HG03060 (cell line): ENCODE data around the gene PROSER2.

ENCODE experiments used
- ATAC-seq: cut with Tn5 transposase; IDR thresholded peaks from one replicate; pipeline ENCODE4 v1.9.1; 2021; ENCODE audit warnings: low read depth, moderate number of reproducible peaks; ENCODE audit not compliant: unreplicated experiment

Gene PROSER2

GRCh38 chr10:11864727-11865126 lies 41.6 kb downstream of the PROSER2 start:
- no peak for ATAC-seq

- ATAC-seq = no peak
Measured at GRCh38 chr10:11865561-11865960, 42.4 kb downstream of the PROSER2 start.

- no peak for ATAC-seq
Measured at GRCh38 chr10:11866199-11866925, 43.2 kb downstream of the PROSER2 start.

DNA sequence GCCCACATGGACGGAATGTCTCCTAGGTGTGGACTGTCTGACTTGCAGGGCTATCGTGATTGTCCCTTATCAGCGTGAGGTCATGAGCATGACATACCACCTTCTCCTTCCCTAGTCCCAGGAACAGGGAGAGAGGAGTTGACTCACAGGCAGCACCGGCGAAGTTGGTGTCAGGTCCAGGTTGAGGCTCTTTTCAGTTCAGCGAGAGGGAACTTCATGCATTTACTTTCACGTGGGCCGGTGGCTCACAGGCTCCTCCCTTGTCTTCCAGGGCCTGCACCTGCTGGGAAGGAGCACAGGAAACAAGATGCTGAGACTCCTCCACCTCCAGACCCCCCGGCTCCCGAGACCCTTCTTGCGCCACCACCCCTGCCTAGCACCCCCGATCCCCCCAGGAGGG lies 46.1 kb downstream of the PROSER2 start:
- no peak for ATAC-seq

- no peak for ATAC-seq
Measured at GRCh38 chr10:11869743-11870460, 46.7 kb downstream of the PROSER2 start.

DNA sequence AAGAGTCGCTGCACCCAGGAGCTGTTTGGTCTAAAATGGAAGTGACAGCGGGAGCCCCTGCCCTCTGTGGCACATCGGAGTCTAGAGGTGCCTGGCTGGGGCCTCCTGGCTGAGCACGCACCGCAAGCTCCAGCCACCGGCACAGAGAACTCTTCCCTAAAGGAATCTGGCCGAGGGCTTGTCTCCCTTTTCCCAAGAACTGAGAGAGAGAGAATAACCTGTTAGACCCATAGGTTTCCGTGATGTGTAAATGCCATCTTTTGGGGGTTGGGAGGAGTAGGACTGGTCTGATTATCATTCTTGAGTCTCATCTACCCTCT lies 47.3 kb downstream of the PROSER2 start:
- no peak for ATAC-seq

DNA sequence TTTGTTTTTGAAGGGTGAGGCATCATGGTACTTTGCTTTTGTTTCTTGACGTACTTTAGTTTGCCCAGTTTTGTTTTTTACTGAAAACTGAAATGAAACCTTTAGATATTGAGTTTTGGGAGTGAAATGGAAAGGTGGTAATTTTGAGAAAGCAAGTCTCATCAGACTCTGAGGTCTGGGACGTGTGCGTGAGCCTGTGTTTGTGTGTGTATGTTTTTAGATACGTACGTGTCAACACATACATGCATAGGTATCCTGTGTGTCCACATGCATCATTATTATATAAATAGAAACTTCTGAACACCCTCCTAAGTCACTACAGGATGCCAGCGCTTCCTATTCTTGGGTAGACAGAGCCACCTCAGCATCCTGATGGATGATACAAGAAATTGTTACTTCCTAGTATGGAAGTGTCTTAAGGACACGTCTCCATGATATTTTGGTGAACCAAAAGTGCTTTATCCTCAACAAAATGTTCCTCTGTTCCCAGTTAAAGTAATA lies 47.8 kb downstream of the PROSER2 start:
- ATAC-seq = no peak

- no peak for ATAC-seq
Measured at GRCh38 chr10:11871466-11871865, 48.3 kb downstream of the PROSER2 start.

GRCh38 chr10:11874568-11875493 lies 51.7 kb downstream of the PROSER2 start:
- no peak for ATAC-seq

DNA sequence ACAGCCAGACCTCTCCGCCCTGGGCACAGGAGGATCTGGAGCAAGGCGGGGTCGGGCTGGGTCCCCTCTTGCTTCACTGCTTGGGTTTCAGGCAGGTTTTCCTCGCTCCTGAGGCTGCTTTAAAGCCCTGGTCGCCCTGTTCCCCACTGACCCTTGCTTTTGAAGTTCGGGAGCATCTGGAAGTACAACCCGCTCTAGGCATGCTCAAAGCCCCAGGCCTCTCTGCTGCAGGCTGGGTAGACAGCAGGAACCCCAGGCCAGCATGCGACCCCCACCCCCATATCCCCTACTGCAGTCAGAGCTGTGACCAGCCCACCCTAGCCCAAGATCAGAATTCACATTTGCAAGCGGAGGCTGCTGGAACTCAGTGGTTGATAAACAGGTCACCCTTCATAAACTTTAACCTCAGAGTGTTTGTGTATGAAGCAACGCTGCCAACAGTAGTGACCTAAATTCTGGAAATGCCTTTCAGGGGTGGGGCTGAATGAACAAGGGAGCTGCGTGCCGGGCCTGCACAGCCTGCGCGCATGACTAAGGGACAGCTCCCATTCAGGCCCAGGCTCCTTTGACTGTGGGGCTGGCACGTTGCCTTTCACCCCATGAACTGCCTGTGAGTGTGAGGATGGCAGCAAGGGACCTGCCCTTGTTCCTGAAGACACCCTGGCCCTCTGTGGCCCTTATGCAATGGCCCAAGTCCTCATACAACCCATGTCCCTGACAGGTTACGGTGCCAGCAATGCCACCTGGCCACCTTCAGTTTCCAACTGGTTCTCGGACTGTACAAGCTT lies 52.5 kb downstream of the PROSER2 start:
- ATAC-seq = no peak

DNA sequence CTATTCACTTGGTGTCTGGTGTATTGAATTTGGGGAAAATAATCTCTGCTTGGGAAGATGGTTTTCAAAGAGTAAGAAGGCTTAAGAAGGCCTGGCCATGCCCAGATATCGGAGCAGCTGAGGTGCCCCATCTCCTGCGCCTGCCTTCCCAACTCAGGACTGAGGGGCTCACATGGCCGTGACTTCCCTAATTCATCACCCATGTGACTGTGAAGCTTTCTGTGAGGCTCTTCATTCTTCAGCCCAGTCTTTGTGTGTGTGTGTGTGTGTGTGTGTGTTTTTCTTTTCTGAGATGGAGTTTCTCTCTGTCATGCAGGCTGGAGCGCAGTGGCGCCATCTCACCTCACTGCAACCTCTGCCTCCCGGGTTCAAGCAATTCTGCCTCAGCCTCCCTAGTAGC lies 53.2 kb downstream of the PROSER2 start:
- no peak for ATAC-seq

GRCh38 chr10:11876805-11877590 lies 53.8 kb downstream of the PROSER2 start:
- no peak for ATAC-seq

- ATAC-seq = no peak
Measured at GRCh38 chr10:11877591-11877905, 54.4 kb downstream of the PROSER2 start.

GRCh38 chr10:11878776-11879175 lies 55.6 kb downstream of the PROSER2 start:
- no peak for ATAC-seq

- ATAC-seq = no peak
Measured at GRCh38 chr10:11879387-11880094, 56.4 kb downstream of the PROSER2 start.

- no peak for ATAC-seq
Measured at GRCh38 chr10:11880151-11881029, 57.2 kb downstream of the PROSER2 start.

- ATAC-seq = no peak
Measured at GRCh38 chr10:11881030-11881476, 57.9 kb downstream of the PROSER2 start.
